ENCODE data around the gene B3GALNT2. TPM values are rescaled to one million over a fixed set of nuclear protein-coding genes. Genes with fewer than 3 reads are reported as not detected.

B3GALNT2 gene
- total and polyA plus RNA-seq, 2 of the 8 experiments (the other 6 are each of a cell fraction or from before 2014, with no cell fraction given): 15.4 to 39.4 TPM

DNA sequence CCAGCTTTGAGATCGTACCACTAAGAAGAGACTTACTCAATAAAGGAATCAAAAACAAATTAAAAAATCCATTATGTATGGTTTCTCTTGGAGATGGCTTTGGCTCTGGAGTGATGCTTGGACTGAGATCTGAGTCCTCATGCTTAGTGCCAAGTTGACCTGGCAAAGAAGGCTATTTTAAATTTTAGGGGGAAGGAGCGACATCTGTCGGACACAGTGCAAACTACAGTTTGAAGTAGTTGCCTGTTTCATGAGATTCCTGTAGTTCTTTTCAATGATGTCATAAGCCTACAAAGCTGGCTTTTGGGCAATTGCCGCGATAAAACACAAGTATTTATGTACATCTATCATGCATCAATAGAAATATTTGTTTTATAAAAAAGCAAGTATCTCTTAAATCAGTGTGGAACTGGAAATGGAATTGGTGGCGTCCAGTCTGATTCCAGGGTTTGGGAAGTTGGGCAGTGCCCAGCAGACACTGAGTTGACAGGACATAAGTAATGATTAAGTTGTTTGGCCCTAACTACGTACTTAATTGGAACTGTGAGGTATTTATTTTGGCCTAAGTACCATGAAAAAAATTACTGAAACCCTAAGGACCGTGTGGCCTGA is 87.1 kb downstream of the B3GALNT2 start (continued):
- TF ChIP-seq ZNF274 (IDR thresholded peaks at IDR 0.05; ENCODE audit: borderline replicate concordance, extremely low read depth, low read length) (no peak), TAF7 (optimal IDR thresholded peaks at IDR 0.05; ENCODE audit: borderline replicate concordance, low read depth, low read length) (no peak), GTF2F1 (IDR thresholded peaks at IDR 0.05; ENCODE audit: borderline replicate concordance, low read depth, low read length) (no peak), JUN (IDR thresholded peaks at IDR 0.05; ENCODE audit: low read depth, low read length) (no peak)
- TF ChIP-seq, protein P1, sequence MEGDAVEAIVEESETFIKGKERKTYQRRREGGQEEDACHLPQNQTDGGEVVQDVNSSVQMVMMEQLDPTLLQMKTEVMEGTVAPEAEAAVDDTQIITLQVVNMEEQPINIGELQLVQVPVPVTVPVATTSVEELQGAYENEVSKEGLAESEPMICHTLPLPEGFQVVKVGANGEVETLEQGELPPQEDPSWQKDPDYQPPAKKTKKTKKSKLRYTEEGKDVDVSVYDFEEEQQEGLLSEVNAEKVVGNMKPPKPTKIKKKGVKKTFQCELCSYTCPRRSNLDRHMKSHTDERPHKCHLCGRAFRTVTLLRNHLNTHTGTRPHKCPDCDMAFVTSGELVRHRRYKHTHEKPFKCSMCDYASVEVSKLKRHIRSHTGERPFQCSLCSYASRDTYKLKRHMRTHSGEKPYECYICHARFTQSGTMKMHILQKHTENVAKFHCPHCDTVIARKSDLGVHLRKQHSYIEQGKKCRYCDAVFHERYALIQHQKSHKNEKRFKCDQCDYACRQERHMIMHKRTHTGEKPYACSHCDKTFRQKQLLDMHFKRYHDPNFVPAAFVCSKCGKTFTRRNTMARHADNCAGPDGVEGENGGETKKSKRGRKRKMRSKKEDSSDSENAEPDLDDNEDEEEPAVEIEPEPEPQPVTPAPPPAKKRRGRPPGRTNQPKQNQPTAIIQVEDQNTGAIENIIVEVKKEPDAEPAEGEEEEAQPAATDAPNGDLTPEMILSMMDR (IDR thresholded peaks at IDR 0.05; ENCODE audit: control extremely low read depth in 1 of 3, insufficient read depth in 1 of 3, low read depth in 1 of 3, low read length in 3 of 3): peak in 2 of 3 experiments; percentile 72 to 84; a peak in 3 of 4 replicates

Data from H1 (cell line).